SHP77 treated with DMSO at 0.1 percent for 48 hours (cell line): Measurements from ENCODE around the gene HES7.
"Not testable (repeated sequence)": the region's sequence is repeated elsewhere in the genome, so short reads cannot be mapped to it uniquely, and the experiment has no call there.

ENCODE experiments used
- DNase-seq: peaks from one replicate; lab custom pipeline; 2025; lab: John Stamatoyannopoulos, UW

HES7 gene

GRCh38 chr17:8100111-8100510 lies 23.8 kb downstream of the HES7 start:
- DNase-seq = no peak

GRCh38 chr17:8096541-8096940 lies 27.4 kb downstream of the HES7 start:
- no peak for DNase-seq

- no peak for DNase-seq
Observed at GRCh38 chr17:8095361-8095760, 28.5 kb downstream of the HES7 start.

- no peak for DNase-seq
Observed at GRCh38 chr17:8091033-8091687, 32.7 kb downstream of the HES7 start.

- no peak for DNase-seq
Observed at GRCh38 chr17:8089728-8090127, 34.2 kb downstream of the HES7 start.

GRCh38 chr17:8087952-8088230 lies 36.0 kb downstream of the HES7 start:
- DNase-seq = no peak

GRCh38 chr17:8087075-8087951 lies 36.6 kb downstream of the HES7 start, which contains the start of gene ALOX12B:
Gene ALOX12B (minus strand): TSS chr17:8087716. CDS start chr17:8087442, 274 bp downstream.
- peak; percentile 40 for DNase-seq

GRCh38 chr17:8084250-8084649 lies 39.7 kb downstream of the HES7 start:
- no peak for DNase-seq

GRCh38 chr17:8082292-8082691 lies 41.6 kb downstream of the HES7 start:
- DNase-seq = no peak

- no peak for DNase-seq
Observed at GRCh38 chr17:8081876-8082275, 42.0 kb downstream of the HES7 start.

GRCh38 chr17:8080799-8081219 lies 43.1 kb downstream of the HES7 start:
- DNase-seq = no peak

GRCh38 chr17:8080208-8080798 lies 43.6 kb downstream of the HES7 start:
- DNase-seq = no peak

- peak; percentile 85 for DNase-seq
Observed at GRCh38 chr17:8079291-8080207, 44.4 kb downstream of the HES7 start.

- DNase-seq = not testable (repeated sequence)
Observed at GRCh38 chr17:8077939-8078338, 46.0 kb downstream of the HES7 start.

- DNase-seq = no peak
Observed at GRCh38 chr17:8076502-8077266, 47.2 kb downstream of the HES7 start.

GRCh38 chr17:8075574-8076342 lies 48.1 kb downstream of the HES7 start:
- DNase-seq = no peak

GRCh38 chr17:8075081-8075480 lies 48.8 kb downstream of the HES7 start:
- DNase-seq = no peak

- no peak for DNase-seq
Observed at GRCh38 chr17:8074554-8074953, 49.4 kb downstream of the HES7 start.

- peak; percentile 64 for DNase-seq
Observed at GRCh38 chr17:8073627-8074484, 50.0 kb downstream of the HES7 start.
